Panc1 (cell line): ENCODE measurements around the gene NRP2.

Source experiments
- CTCF ChIP-seq: fragments of 450-650 bp; IDR thresholded peaks from 2 replicates; pipeline ENCODE4 v1.5.1; 2017; ENCODE audit warnings: mild to moderate bottlenecking
- POLR2AphosphoS5 ChIP-seq: IDR thresholded peaks from 2 replicates; pipeline ENCODE4 v1.6.1; 2012; ENCODE audit warnings: mild to moderate bottlenecking, low read depth, low read length, moderate library complexity
- REST ChIP-seq, 2 experiments: IDR thresholded peaks; 2 replicates each; pipeline ENCODE4 v1.6.1; 2011 to 2012; ENCODE audit warnings: low read depth in 2 of 2, control low read depth in 1 of 2, low read length in 1 of 2, mild to moderate bottlenecking in 1 of 2, moderate library complexity in 1 of 2; ENCODE audit not compliant: insufficient read depth in 1 of 2

DNA sequence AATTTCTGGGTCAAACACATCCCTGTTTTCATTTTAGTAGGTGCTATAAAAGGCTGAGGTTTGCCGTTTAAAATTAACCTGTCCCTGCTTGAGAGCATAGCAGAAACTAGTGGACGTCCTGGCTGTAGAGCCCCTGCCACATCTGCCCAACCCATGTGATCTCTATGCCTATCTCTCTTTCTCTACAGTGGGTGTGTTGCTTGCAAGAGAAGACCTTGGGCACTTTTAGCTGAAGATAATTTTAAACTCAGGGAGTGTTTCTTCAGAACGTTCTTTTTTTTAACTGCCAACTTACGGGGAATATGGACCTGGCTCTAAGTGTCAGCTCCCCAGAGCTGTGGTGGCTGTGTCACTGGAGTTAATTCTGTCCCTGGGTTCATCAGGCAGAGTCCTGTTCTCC, 100.6 kb downstream of the NRP2 start:
- no peak for TF ChIP-seq CTCF
- no peak for TF ChIP-seq REST (IDR thresholded peaks at IDR 0.05; ENCODE audit: insufficient read depth in 1 of 2, low read depth in 2 of 2, low read length in 1 of 2)
- TF ChIP-seq POLR2AphosphoS5: no peak
